ENCODE results near the gene CFAP46. TPM values are rescaled to one million over a fixed set of nuclear protein-coding genes. Genes with fewer than 3 reads are reported as not detected.

The CFAP46 gene
- total RNA-seq, 1 donor from 2014 or later, result 1.6 TPM

DNA sequence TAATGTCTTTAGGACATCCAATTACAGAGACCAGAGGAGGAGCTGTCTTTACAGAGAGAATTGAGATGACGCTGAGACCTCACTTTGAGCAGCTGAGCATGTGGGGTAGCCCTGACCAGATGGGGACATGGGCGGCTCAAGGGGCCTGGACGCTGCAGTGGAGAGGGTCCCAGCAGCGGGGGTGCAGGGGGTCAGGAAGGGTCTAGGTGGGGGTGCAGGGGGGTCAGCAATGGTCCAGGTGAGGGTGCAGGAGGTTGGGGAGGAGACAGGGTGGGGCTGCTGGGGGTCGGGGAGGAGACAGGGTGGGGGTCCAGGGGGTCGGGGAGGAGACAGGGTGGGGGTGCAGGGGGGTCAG is 43.2 kb upstream of the CFAP46 start:
- Histone ChIP-seq H4K20me1 (ENCODE audit: low read depth) (no peaks in the 10 kb centered on the region), H3K4me2 (no peak overlapping the region), H3K4me3 (no peak overlapping the region), H3F3A (ENCODE audit: low read depth) (peaks cover 4% of the 10 kb centered on the region), H2AFZ (replicated peaks) (no peak overlapping the region), H3K27ac (no peak overlapping the region), H3K9me3 (ENCODE audit: low read depth) (no peaks in the 10 kb centered on the region), H3K79me2 (ENCODE audit: low read depth) (no peaks in the 10 kb centered on the region), H3K4me1 (peaks cover 5% of the 10 kb centered on the region), H3K36me3 (no peaks in the 10 kb centered on the region), H3K9ac (no peak overlapping the region), H3K27me3 (peaks cover 5% of the 10 kb centered on the region)
- H3K4me3 Mint-ChIP-seq, result peak overlapping the region; percentile 62
- H3K27ac Mint-ChIP-seq, result peak overlapping the region; percentile 60
- H3K36me3 Mint-ChIP-seq, result no peaks in the 10 kb centered on the region
- no peak for DNase-seq (ENCODE audit: low spot score)
- H3K9me3 Mint-ChIP-seq, result no peaks in the 10 kb centered on the region
- H3K4me1 Mint-ChIP-seq, result peaks cover 23% of the 10 kb centered on the region
- peaks cover 13% of the 10 kb centered on the region for H3K27me3 Mint-ChIP-seq (ENCODE audit: insufficient read depth, low read depth)
- no peak for TF ChIP-seq EZH2phosphoT487 (IDR thresholded peaks at IDR 0.05)
- no peak for TF ChIP-seq EZH2 (IDR thresholded peaks at IDR 0.05)
- TF ChIP-seq, protein P1, sequence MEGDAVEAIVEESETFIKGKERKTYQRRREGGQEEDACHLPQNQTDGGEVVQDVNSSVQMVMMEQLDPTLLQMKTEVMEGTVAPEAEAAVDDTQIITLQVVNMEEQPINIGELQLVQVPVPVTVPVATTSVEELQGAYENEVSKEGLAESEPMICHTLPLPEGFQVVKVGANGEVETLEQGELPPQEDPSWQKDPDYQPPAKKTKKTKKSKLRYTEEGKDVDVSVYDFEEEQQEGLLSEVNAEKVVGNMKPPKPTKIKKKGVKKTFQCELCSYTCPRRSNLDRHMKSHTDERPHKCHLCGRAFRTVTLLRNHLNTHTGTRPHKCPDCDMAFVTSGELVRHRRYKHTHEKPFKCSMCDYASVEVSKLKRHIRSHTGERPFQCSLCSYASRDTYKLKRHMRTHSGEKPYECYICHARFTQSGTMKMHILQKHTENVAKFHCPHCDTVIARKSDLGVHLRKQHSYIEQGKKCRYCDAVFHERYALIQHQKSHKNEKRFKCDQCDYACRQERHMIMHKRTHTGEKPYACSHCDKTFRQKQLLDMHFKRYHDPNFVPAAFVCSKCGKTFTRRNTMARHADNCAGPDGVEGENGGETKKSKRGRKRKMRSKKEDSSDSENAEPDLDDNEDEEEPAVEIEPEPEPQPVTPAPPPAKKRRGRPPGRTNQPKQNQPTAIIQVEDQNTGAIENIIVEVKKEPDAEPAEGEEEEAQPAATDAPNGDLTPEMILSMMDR (IDR thresholded peaks at IDR 0.05), result no peak

DNA sequence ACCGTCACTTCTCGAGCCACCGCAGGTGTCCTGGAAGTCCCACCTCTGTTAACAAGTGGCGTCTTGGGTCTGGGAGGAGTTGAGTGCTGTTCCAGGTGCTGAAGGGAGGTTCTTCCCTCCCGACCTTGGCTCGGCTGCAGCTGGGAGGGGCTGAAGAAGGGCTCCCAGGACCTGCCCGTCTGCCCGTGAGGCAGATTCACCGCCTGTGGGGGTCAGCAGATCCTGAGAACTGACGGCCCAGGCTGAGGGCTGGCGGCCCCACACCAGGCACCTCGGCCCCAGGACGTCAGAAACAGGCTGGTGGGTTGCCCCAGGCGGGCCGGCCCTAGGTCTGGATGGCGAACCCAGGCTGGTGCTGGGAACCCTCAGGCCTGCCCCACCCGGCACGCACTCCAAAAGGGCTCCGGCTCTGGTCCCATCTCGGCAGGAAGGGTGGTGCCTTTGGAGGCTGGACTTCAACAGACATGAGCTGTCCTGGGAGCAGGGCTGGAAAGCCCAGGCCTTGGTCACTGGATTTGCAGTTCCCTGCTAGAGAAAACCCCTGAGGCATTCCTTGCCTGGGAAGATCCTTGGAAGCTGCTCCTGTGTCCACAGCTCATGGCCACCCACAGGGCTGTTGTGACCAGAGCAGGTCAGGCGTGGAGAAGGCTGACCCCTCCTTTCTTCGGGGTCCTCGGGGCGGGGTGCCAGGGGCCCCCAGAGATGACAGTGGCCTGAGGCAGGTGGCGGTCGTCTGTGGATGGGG is 42.6 kb upstream of the CFAP46 start:
- Mint-ChIP-seq H3K4me1 (peaks cover 22% of the 10 kb centered on the region), H3K36me3 (no peaks in the 10 kb centered on the region), H3K4me3 (peak overlapping the region; percentile 62), H3K27me3 (ENCODE audit: insufficient read depth, low read depth) (peaks cover 11% of the 10 kb centered on the region), H3K27ac (peak overlapping the region; percentile 60), H3K9me3 (no peaks in the 10 kb centered on the region)
- peak; percentile 55 for DNase-seq (ENCODE audit: low spot score)
- no peaks in the 10 kb centered on the region for H3K9me3 ChIP-seq (ENCODE audit: low read depth)
- H3K4me3 ChIP-seq, result no peak overlapping the region
- H2AFZ ChIP-seq (replicated peaks), result no peak overlapping the region
- H3K27ac ChIP-seq, result no peak overlapping the region
- TF ChIP-seq EZH2phosphoT487 (IDR thresholded peaks at IDR 0.05) (no peak), EZH2 (IDR thresholded peaks at IDR 0.05) (no peak)
- TF ChIP-seq, protein P1 (IDR thresholded peaks at IDR 0.05), result no peak
- H4K20me1 ChIP-seq (ENCODE audit: low read depth), result no peaks in the 10 kb centered on the region
- no peak overlapping the region for H3K4me2 ChIP-seq
- peaks cover 5% of the 10 kb centered on the region for H3K27me3 ChIP-seq
- H3K79me2 ChIP-seq (ENCODE audit: low read depth), result no peaks in the 10 kb centered on the region
- H3K4me1 ChIP-seq, result peaks cover 5% of the 10 kb centered on the region
- H3F3A ChIP-seq (ENCODE audit: low read depth), result peaks cover 4% of the 10 kb centered on the region
- no peak overlapping the region for H3K9ac ChIP-seq
- H3K36me3 ChIP-seq, result no peaks in the 10 kb centered on the region

DNA sequence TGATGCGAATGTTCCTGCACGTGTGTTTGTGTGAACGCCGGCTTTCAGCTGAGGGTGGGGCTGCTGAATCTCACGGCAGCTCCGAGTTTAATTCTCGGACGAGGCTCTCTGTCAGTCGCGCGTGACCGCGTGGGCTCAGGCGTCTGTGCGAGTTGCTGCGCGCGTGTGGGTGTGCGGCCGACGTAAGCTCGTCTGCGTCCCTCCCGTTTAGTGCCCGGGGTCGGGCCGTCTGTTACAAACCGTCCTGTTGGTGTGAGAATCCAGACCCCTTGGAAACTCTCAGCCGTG is 41.6 kb upstream of the CFAP46 start:
- TF ChIP-seq EZH2phosphoT487 (IDR thresholded peaks at IDR 0.05), result no peak
- no peak for TF ChIP-seq EZH2 (IDR thresholded peaks at IDR 0.05)
- TF ChIP-seq, protein P1 (IDR thresholded peaks at IDR 0.05), result no peak
- Histone ChIP-seq H3K4me2 (no peak overlapping the region), H3K4me1 (peaks cover 5% of the 10 kb centered on the region), H3K9ac (no peak overlapping the region), H3K27ac (no peak overlapping the region), H2AFZ (replicated peaks) (no peak overlapping the region), H3K36me3 (no peaks in the 10 kb centered on the region), H3K9me3 (ENCODE audit: low read depth) (no peaks in the 10 kb centered on the region), H3F3A (ENCODE audit: low read depth) (peaks cover 4% of the 10 kb centered on the region), H4K20me1 (ENCODE audit: low read depth) (no peaks in the 10 kb centered on the region), H3K4me3 (no peak overlapping the region), H3K79me2 (ENCODE audit: low read depth) (no peaks in the 10 kb centered on the region), H3K27me3 (peaks cover 5% of the 10 kb centered on the region)
- Mint-ChIP-seq H3K36me3 (no peaks in the 10 kb centered on the region), H3K4me3 (no peak overlapping the region), H3K9me3 (no peaks in the 10 kb centered on the region), H3K27ac (no peak overlapping the region), H3K27me3 (ENCODE audit: insufficient read depth, low read depth) (peaks cover 11% of the 10 kb centered on the region), H3K4me1 (peaks cover 21% of the 10 kb centered on the region)
- no peak for DNase-seq (ENCODE audit: low spot score)
